Measurements from ENCODE around the gene TRIM2.
"Not testable (repeated sequence)": the region's sequence is repeated elsewhere in the genome, so short reads cannot be mapped to it uniquely, and the experiment has no call there.

The TRIM2 gene

GRCh38 chr4:153204247-153204671 is at the start of gene TRIM2:
TRIM2 (plus strand) TSS chr4:153204443; CDS start chr4:153204531, 88 bp downstream.
- no peak for DNase-seq (ENCODE audit: low read depth)

- no peak for DNase-seq (ENCODE audit: low read depth)
Measured at GRCh38 chr4:153155686-153156085, 48.6 kb upstream of the TRIM2 start.

- no peak for DNase-seq (ENCODE audit: low read depth)
Measured at GRCh38 chr4:153156263-153156662, 48.0 kb upstream of the TRIM2 start.

GRCh38 chr4:153156721-153157120 is 47.5 kb upstream of the TRIM2 start:
- no peak for DNase-seq (ENCODE audit: low read depth)

GRCh38 chr4:153159016-153159415 is 45.2 kb upstream of the TRIM2 start:
- no peak for DNase-seq (ENCODE audit: low read depth)

- DNase-seq (ENCODE audit: low read depth) = no peak
Measured at GRCh38 chr4:153159728-153160221, 44.5 kb upstream of the TRIM2 start.

- no peak for DNase-seq (ENCODE audit: low read depth)
Measured at GRCh38 chr4:153160821-153161220, 43.4 kb upstream of the TRIM2 start.

- no peak for DNase-seq (ENCODE audit: low read depth)
Measured at GRCh38 chr4:153161226-153161963, 42.8 kb upstream of the TRIM2 start.

- not testable (repeated sequence) for DNase-seq (ENCODE audit: low read depth)
Measured at GRCh38 chr4:153165236-153165635, 39.0 kb upstream of the TRIM2 start.

- no peak for DNase-seq (ENCODE audit: low read depth)
Measured at GRCh38 chr4:153166716-153167501, 37.3 kb upstream of the TRIM2 start.

- no peak for DNase-seq (ENCODE audit: low read depth)
Measured at GRCh38 chr4:153169776-153170175, 34.5 kb upstream of the TRIM2 start.

- no peak for DNase-seq (ENCODE audit: low read depth)
Measured at GRCh38 chr4:153170407-153170806, 33.8 kb upstream of the TRIM2 start.

GRCh38 chr4:153174821-153175567 is 29.2 kb upstream of the TRIM2 start:
- no peak for DNase-seq (ENCODE audit: low read depth)

GRCh38 chr4:153176938-153177337 is 27.3 kb upstream of the TRIM2 start:
- no peak for DNase-seq (ENCODE audit: low read depth)

GRCh38 chr4:153177841-153178240 is 26.4 kb upstream of the TRIM2 start:
- DNase-seq (ENCODE audit: low read depth) = no peak

GRCh38 chr4:153179100-153179499 is 25.1 kb upstream of the TRIM2 start:
- DNase-seq (ENCODE audit: low read depth) = no peak

GRCh38 chr4:153181293-153181692 is 22.9 kb upstream of the TRIM2 start:
- no peak for DNase-seq (ENCODE audit: low read depth)

- no peak for DNase-seq (ENCODE audit: low read depth)
Measured at GRCh38 chr4:153181700-153182099, 22.5 kb upstream of the TRIM2 start.

GRCh38 chr4:153183146-153183545 is 21.1 kb upstream of the TRIM2 start:
- DNase-seq (ENCODE audit: low read depth) = no peak

- DNase-seq (ENCODE audit: low read depth) = no peak
Measured at GRCh38 chr4:153185331-153185852, 18.9 kb upstream of the TRIM2 start.

- DNase-seq (ENCODE audit: low read depth) = no peak
Measured at GRCh38 chr4:153186046-153186728, 18.1 kb upstream of the TRIM2 start.

All from stimulated activated CD8-positive, alpha-beta memory T cell treated with anti-CD3 and anti-CD28 coated beads, Interleukin-15, amount 100 ng/mL, for 1 hour (primary cell).